Spleen (tissue), 7 donors: ENCODE results near the gene TBC1D10B.

Experiments used
- CTCF ChIP-seq, 11 experiments: fragments of 200-600 bp in 7 of 11; fragments of 450-650 bp in 4 of 11; sonication (generic) in 4 of 11; IDR thresholded peaks in 8 of 11; conservative IDR thresholded peaks in 3 of 11; 1 replicate in 7 of 11; 2 replicates in 4 of 11; pipeline versions ENCODE4 v1.4.0 to v1.8.0; 2016 to 2021; ENCODE audit warnings: antibody characterized with exemption in 11 of 11, inconsistent platforms in 4 of 11, mild to moderate bottlenecking in 1 of 11
- POLR2A ChIP-seq, 3 donors: fragments of 450-650 bp; IDR thresholded peaks; one replicate each; pipeline ENCODE4 v1.5.1; 2017; ENCODE audit warnings: antibody characterized with exemption in 3 of 3, mild to moderate bottlenecking in 1 of 3
- POLR2AphosphoS5 ChIP-seq, 3 donors: sonication (generic); formaldehyde crosslinking; IDR thresholded peaks; one replicate each; pipeline ENCODE4 v1.5.1; 2017; ENCODE audit warnings: antibody characterized with exemption in 3 of 3
- donor health status: DM: no; HTN: no; CAD: no; lungs with moderate emphysema.
- donor health status: DM: no; HTN: no; CAD: no.
- donor health status: DM: no; HTN: no; CAD: no.

- TF ChIP-seq CTCF (IDR thresholded peaks at IDR 0.05 in 8 of 11, conservative IDR thresholded peaks at IDR 0.05 in 3 of 11) (no peak), POLR2A (IDR thresholded peaks at IDR 0.05) (no peak), POLR2AphosphoS5 (IDR thresholded peaks at IDR 0.05) (no peak)
These were observed 5.6 kb upstream of the TBC1D10B start for GRCh38 chr16:30375864-30376263.
